GM21381 (cell line): ENCODE measurements around the gene GTF2H2C.
"Not testable (repeated sequence)": the region's sequence is repeated elsewhere in the genome, so short reads cannot be mapped to it uniquely, and the experiment has no call there.

Experiments
- ATAC-seq: cut with Tn5 transposase; IDR thresholded peaks from one replicate; pipeline ENCODE4 v1.9.1; 2021; ENCODE audit warnings: mild to moderate bottlenecking, moderate library complexity; ENCODE audit not compliant: unreplicated experiment

The GTF2H2C gene

GRCh38 chr5:69560587-69561431, 818 bp downstream of the GTF2H2C start:
- not testable (repeated sequence) for ATAC-seq

GRCh38 chr5:69566172-69566571, 6.2 kb downstream of the GTF2H2C start:
- not testable (repeated sequence) for ATAC-seq

GRCh38 chr5:69568072-69568471, 8.1 kb downstream of the GTF2H2C start:
- not testable (repeated sequence) for ATAC-seq

DNA sequence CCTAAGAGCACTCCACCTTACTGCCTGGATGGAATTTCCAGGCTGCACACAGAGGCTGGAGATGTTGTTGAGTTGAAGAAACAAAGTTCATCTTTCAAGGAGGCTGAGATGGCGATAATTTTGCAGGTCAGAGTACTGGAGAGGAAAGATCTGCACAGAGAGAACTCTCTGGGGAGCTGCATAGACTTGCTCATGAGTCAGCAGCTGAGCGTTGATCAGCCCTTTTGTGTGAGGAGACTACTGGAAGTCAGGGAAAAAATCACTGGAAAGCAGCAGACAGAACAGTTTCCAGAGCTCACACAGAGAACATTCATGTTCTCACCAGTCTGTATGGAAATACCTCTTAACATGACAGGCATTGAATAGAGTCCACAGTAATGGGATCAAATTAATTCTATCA, 23.4 kb downstream of the GTF2H2C start:
- not testable (repeated sequence) for ATAC-seq

DNA sequence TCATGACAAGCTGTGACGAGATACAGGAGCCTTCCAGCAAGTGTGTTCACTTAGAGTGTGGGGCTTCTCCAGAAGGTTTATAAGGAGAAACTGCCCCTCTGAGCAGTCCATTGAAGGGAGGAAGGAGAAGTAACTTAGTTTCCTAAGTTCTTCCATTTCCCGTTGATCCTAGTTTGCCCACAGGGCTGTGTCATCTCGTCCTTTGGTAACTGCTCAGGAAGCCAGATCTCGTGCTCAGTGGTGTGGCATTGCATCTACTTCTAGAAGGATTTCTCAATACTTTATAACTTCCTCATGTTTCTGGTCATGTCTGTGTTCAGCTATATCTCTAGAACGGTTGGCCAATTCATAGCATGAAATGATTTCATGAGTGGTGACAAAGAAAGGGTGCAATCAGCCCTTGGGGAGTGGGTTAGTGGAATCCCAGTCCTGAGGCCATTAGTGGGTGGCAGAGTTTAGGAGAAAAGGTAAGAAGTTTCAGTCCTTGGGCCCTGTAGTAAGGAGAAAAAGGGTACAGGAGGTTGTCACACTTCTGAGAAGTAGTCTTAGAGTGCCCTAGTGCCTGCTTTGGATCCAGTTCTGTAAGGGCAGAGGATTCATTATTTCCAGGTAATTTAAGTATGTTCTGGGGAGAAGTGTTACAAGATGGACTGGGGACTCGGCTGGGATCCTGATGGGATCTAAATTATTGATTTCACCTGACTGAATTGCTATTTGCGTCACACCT, 36.3 kb downstream of the GTF2H2C start:
- ATAC-seq = not testable (repeated sequence)

- peak; percentile 54 for ATAC-seq
Measured at GRCh38 chr5:69601947-69602346, 42.0 kb downstream of the GTF2H2C start.

- not testable (repeated sequence) for ATAC-seq
Measured at GRCh38 chr5:69606839-69607238, 46.8 kb downstream of the GTF2H2C start.

DNA sequence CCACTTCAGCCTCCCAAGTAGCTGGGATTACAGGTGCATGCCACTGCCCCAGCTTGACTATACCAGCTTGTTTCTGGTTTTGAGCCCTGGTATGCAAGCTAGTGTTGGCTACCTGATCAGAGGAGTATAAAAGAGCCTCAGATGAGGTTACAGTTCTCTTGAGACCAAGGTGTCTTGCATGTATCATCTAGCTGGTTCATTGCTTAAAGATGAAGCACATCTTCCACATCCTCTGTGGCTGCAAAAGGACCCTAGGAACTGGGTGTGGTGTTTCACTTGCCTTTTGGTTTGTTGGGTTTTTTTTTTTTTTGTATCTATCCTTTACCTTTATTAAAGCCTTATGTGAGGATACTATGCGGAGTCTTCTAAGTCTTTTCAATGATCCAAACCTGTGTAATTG, 47.8 kb downstream of the GTF2H2C start:
- not testable (repeated sequence) for ATAC-seq

- not testable (repeated sequence) for ATAC-seq
Measured at GRCh38 chr5:69608861-69609496, 49.0 kb downstream of the GTF2H2C start.

DNA sequence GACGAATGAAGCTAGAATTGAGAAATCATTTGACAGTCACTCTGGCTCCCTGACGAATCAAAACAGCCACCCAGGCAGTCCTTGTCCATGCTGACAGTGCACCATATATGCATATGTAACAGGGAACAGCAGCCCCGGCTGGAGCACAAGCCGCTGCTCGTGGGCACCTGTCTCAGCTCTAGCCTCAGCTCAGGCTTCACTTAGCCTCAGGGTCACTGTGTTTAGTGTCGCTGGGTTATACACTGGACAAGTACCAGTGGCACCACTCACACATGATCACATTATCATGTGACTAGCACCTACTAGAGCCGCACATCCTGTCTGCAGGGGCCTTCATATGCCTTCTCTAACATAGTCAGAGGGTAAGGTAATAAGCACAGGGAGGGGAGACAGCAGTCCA, 54.9 kb downstream of the GTF2H2C start:
- not testable (repeated sequence) for ATAC-seq

- ATAC-seq = not testable (repeated sequence)
Measured at GRCh38 chr5:69631879-69632278, 71.9 kb downstream of the GTF2H2C start.
